Measurements from ENCODE around the gene CLCF1. TPM values are rescaled to one million over a fixed set of nuclear protein-coding genes. Genes with fewer than 3 reads are reported as not detected.
A peak's percentile ranks its signal among the peaks of the same experiment; 100 is the strongest.

The CLCF1 gene
- total and polyA plus RNA-seq, 2 of the 13 experiments (the other 11 are each of a cell fraction or from before 2014, with no cell fraction given), result 0.49 to 0.78 TPM

DNA sequence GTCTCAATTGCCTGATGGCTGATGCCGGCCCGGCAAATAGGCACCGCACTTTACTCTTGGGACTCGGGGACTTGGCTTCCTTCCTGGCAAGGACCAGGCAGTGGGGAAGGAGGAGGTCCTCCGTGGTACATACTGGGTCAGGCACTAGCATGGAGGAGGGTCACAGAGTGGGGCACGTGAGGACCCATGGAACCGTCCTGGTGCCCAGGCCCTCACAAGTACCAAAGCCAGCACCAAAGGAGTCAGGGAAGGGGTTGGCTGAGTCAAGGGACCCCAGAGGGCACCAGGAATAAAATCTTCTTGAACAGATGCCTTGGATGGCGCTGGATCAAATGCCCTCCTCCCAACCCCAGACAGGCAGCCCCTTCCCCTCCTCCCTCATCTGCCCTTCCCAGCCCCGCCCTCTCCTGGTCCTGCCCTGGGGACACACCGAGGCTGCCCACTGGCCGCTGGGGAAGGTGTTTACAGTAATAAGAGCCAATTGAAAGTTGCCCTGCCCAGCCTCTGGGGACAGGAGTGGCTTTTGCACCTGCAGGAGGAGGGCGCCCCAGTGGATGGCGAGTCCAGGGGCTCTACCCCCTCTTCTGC, 36.5 kb upstream of the CLCF1 start (continued):
- TF ChIP-seq, protein P1, sequence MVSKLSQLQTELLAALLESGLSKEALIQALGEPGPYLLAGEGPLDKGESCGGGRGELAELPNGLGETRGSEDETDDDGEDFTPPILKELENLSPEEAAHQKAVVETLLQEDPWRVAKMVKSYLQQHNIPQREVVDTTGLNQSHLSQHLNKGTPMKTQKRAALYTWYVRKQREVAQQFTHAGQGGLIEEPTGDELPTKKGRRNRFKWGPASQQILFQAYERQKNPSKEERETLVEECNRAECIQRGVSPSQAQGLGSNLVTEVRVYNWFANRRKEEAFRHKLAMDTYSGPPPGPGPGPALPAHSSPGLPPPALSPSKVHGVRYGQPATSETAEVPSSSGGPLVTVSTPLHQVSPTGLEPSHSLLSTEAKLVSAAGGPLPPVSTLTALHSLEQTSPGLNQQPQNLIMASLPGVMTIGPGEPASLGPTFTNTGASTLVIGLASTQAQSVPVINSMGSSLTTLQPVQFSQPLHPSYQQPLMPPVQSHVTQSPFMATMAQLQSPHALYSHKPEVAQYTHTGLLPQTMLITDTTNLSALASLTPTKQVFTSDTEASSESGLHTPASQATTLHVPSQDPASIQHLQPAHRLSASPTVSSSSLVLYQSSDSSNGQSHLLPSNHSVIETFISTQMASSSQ (IDR thresholded peaks at IDR 0.05; ENCODE audit: low read depth), result no peak
- TF ChIP-seq, protein P1 (CRISPR knock-in tag; IDR thresholded peaks at IDR 0.05; ENCODE audit: borderline replicate concordance), result no peak
- TF ChIP-seq NFYC (CRISPR knock-in tag; IDR thresholded peaks at IDR 0.05) (peak; percentile 69), NFYB (CRISPR knock-in tag; IDR thresholded peaks at IDR 0.05) (peak; percentile 67), KLF9 (CRISPR knock-in tag; IDR thresholded peaks at IDR 0.05; ENCODE audit: low read depth) (no peak), ZNF781 (CRISPR knock-in tag; IDR thresholded peaks at IDR 0.05; ENCODE audit: borderline replicate concordance, not compliant biosample characterization) (no peak), USF2 (IDR thresholded peaks at IDR 0.05; ENCODE audit: low read depth, low read length) (no peak), USF2 (CRISPR knock-in tag; IDR thresholded peaks at IDR 0.05; ENCODE audit: borderline replicate concordance) (no peak), PHF5A (CRISPR knock-in tag; IDR thresholded peaks at IDR 0.05; ENCODE audit: low read depth, unreplicated experiment) (no peak), PCBP1 (IDR thresholded peaks at IDR 0.05; ENCODE audit: borderline replicate concordance, low read depth, low read length) (0 out of 2 replicates have a peak, but pooled peaks have one; percentile 63), ARNTL (CRISPR knock-in tag; IDR thresholded peaks at IDR 0.05) (no peak), RFXAP (CRISPR knock-in tag; IDR thresholded peaks at IDR 0.05; ENCODE audit: borderline replicate concordance) (0 out of 2 replicates have a peak, but pooled peaks have one; percentile 27), WIZ (CRISPR knock-in tag; IDR thresholded peaks at IDR 0.05) (no peak), SP2 (CRISPR knock-in tag; IDR thresholded peaks at IDR 0.05) (peak; percentile 75), FOXK1 (CRISPR knock-in tag; IDR thresholded peaks at IDR 0.05; ENCODE audit: borderline replicate concordance, low read depth) (peak; percentile 29; the same call in 1 of the 2 replicates), ZBTB8A (CRISPR knock-in tag; IDR thresholded peaks at IDR 0.05; ENCODE audit: borderline replicate concordance, low read depth) (no peak), BCL6 (CRISPR knock-in tag; IDR thresholded peaks at IDR 0.05) (no peak)
- TF ChIP-seq, protein P2, sequence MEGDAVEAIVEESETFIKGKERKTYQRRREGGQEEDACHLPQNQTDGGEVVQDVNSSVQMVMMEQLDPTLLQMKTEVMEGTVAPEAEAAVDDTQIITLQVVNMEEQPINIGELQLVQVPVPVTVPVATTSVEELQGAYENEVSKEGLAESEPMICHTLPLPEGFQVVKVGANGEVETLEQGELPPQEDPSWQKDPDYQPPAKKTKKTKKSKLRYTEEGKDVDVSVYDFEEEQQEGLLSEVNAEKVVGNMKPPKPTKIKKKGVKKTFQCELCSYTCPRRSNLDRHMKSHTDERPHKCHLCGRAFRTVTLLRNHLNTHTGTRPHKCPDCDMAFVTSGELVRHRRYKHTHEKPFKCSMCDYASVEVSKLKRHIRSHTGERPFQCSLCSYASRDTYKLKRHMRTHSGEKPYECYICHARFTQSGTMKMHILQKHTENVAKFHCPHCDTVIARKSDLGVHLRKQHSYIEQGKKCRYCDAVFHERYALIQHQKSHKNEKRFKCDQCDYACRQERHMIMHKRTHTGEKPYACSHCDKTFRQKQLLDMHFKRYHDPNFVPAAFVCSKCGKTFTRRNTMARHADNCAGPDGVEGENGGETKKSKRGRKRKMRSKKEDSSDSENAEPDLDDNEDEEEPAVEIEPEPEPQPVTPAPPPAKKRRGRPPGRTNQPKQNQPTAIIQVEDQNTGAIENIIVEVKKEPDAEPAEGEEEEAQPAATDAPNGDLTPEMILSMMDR (CRISPR knock-in tag; IDR thresholded peaks at IDR 0.05), result peak; percentile 38
- TF ChIP-seq, protein P3, sequence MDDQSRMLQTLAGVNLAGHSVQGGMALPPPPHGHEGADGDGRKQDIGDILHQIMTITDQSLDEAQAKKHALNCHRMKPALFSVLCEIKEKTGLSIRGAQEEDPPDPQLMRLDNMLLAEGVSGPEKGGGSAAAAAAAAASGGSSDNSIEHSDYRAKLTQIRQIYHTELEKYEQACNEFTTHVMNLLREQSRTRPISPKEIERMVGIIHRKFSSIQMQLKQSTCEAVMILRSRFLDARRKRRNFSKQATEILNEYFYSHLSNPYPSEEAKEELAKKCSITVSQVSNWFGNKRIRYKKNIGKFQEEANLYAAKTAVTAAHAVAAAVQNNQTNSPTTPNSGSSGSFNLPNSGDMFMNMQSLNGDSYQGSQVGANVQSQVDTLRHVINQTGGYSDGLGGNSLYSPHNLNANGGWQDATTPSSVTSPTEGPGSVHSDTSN (CRISPR knock-in tag; IDR thresholded peaks at IDR 0.05; ENCODE audit: borderline replicate concordance), result no peak

Measured in HepG2 (cell line).